K562 (cell line): ENCODE results near the gene TAPBPL. TPM values are rescaled to one million over a fixed set of nuclear protein-coding genes. Genes with fewer than 3 reads are reported as not detected.
A peak's percentile ranks its signal among the peaks of the same experiment; 100 is the strongest.

Experiments used
- ATAC-seq: fragments of 200-7000 bp; cut with Tn5 transposase; 3 replicates; pipeline ENCODE4 v1.9.1; 2020; ENCODE audit warnings: moderate library complexity
- BruUV-seq: library from RNA; stranded (reverse); fragments of 400-500 nt; replicated peaks from 2 replicates; lab custom pipeline; 2021; lab: Mats Ljungman, UMichigan
- CTCF ChIA-PET: fragments of 300-600 bp; formaldehyde crosslinking; extraction: SDS; loops from one replicate; lab custom pipeline; 2021; ENCODE audit warnings: low intra/inter-chr PET ratio; lab: Yijun Ruan, JAX
- POLR2A ChIA-PET: fragments of 300-600, 350-650 bp; sonication (Branson Sonifier 250); formaldehyde crosslinking; extraction: SDS; loops from one replicate; lab custom pipeline; 2021; ENCODE audit warnings: antibody characterized with exemption, inconsistent platforms; lab: Yijun Ruan, JAX
- DNase-seq, 4 experiments: peaks; one replicate each; pipeline versions ENCODE4 v3.0.0 to v3.0.0-alpha.2; 2011 to 2018; ENCODE audit warnings: low spot score in 3 of 4, mixed read lengths in 3 of 4; ENCODE audit errors: extremely low read depth in 1 of 4
- FAIRE-seq: peaks from 2 replicates; lab custom pipeline; 2011; peaks lifted over from hg19 to GRCh38; lab: Jason Lieb, UNC
- H2AFZ ChIP-seq: 2 replicates; pipeline ENCODE4 v1.6.0; 2011; ENCODE audit warnings: low read depth, low read length, control low read depth, inconsistent platforms
- H3K27ac ChIP-seq: fragments of 200-600 bp; 3 replicates; pipeline ENCODE4 v1.8.0; 2011; ENCODE audit warnings: low read depth, mild to moderate bottlenecking, control low read depth, inconsistent platforms, low read length, moderate library complexity, mixed read lengths; ENCODE audit errors: extremely low read depth
- H3K27me3 ChIP-seq, 2 experiments: fragments of 300-600 bp in 1 of 2; 2 replicates in 1 of 2; 3 replicates in 1 of 2; pipeline versions ENCODE4 v1.6.0 to v1.8.0; 2011; ENCODE audit warnings: inconsistent platforms in 2 of 2, low read length in 2 of 2, mild to moderate bottlenecking in 1 of 2, mixed read lengths in 1 of 2, moderate library complexity in 1 of 2; ENCODE audit not compliant: control insufficient read depth in 2 of 2, insufficient read depth in 2 of 2
- H3K36me3 ChIP-seq: fragments of 300-600 bp; 3 replicates; pipeline ENCODE4 v1.8.0; 2011; ENCODE audit warnings: mild to moderate bottlenecking, low read length, inconsistent platforms; ENCODE audit not compliant: control insufficient read depth, insufficient read depth
- H3K4me1 ChIP-seq, 2 experiments: fragments of 200-600 bp in 1 of 2; replicated peaks in 1 of 2; 2 replicates in 1 of 2; 3 replicates in 1 of 2; pipeline versions ENCODE4 v1.5.1 to v1.8.0; 2011; ENCODE audit warnings: inconsistent platforms in 2 of 2, low read length in 2 of 2, mild to moderate bottlenecking in 1 of 2, mixed read lengths in 1 of 2, moderate library complexity in 1 of 2; ENCODE audit not compliant: control insufficient read depth in 2 of 2, insufficient read depth in 2 of 2
- H3K4me2 ChIP-seq: 2 replicates; pipeline ENCODE4 v1.6.1; 2011; ENCODE audit warnings: low read length, control low read depth, inconsistent platforms, mixed read lengths; ENCODE audit not compliant: insufficient read depth
- H3K4me3 ChIP-seq: fragments of 200-600 bp; sonication (generic), shearing (Covaris generic); 2 replicates; pipeline ENCODE4 v1.5.1; 2016; ENCODE audit warnings: control low read depth, inconsistent platforms
- H3K79me2 ChIP-seq: fragments of 200-600 bp; 3 replicates; pipeline ENCODE4 v1.8.0; 2011; ENCODE audit warnings: low read length, inconsistent platforms; ENCODE audit not compliant: control insufficient read depth, insufficient read depth
- H3K9ac ChIP-seq, 2 experiments: 2 replicates each; pipeline versions ENCODE4 v1.6.0 to v1.6.1; 2011; ENCODE audit warnings: low read depth in 2 of 2, low read length in 2 of 2, control low read depth in 1 of 2, inconsistent platforms in 1 of 2, mild to moderate bottlenecking in 1 of 2, mixed read lengths in 1 of 2; ENCODE audit not compliant: insufficient read depth in 1 of 2
- H3K9me1 ChIP-seq: one replicate; pipeline ENCODE4 v1.6.0; 2011; ENCODE audit warnings: inconsistent platforms, mild to moderate bottlenecking, low read length, moderate library complexity; ENCODE audit not compliant: control insufficient read depth, insufficient read depth
- H3K9me3 ChIP-seq: replicated peaks from 2 replicates; pipeline ENCODE4 v1.5.1; 2011; ENCODE audit warnings: low read depth, low read length, inconsistent platforms; ENCODE audit not compliant: control insufficient read depth, insufficient read depth
- H4K20me1 ChIP-seq: replicated peaks from 2 replicates; pipeline ENCODE4 v1.6.1; 2011; ENCODE audit warnings: low read length, inconsistent platforms, mixed read lengths; ENCODE audit not compliant: control insufficient read depth, insufficient read depth
- CC2D1A ChIP-seq: fragments of 450-650 bp; IDR thresholded peaks from 2 replicates; pipeline ENCODE4 v1.6.1; 2017; ENCODE audit warnings: mild to moderate bottlenecking
- FOSL1 ChIP-seq: fragments of 200-800 bp; sonication (Bioruptor generic); conservative IDR thresholded peaks from 2 replicates; pipeline ENCODE4 v1.6.1; 2016; ENCODE audit warnings: missing genetic modification characterization, missing compliant biosample characterization
- WGBS: fragments of 100-300 bp; shearing (Covaris generic); methylation state at CpG from one replicate; pipeline ENCODE4 v1.1.6; 2016; ENCODE audit warnings: low coverage, mixed read lengths; ENCODE audit not compliant: insufficient coverage; ENCODE audit errors: missing lambda C conversion rate; 5-methylcytosine and 5-hydroxymethylcytosine counted together
- in situ Hi-C: fragments of 300-500 bp; cut with MboI; formaldehyde crosslinking; loops from 4 replicates; pipeline ENCODE4 v1.15.0; 2018; ENCODE audit warnings: inconsistent platforms, mixed read lengths
- intact Hi-C: fragments of 100-400 bp; cut with micrococcal nuclease; formaldehyde crosslinking; loops from 2 replicates; pipeline ENCODE4 v1.14.2; 2022
- polyA plus RNA-seq, 8 experiments: library from polyadenylated mRNA; depleted of rRNA in 4 of 8; stranded (reverse) in 5 of 8; unstranded in 3 of 8; fragments of >200 nt; fragmentation: Nextera tagmentation in 2 of 8; fragmentation: Illumina TruSeq in 1 of 8; extraction: Ambion mirVana in 2 of 8; extraction: Trizol in 1 of 8; gene quantifications; 2 replicates each; pipeline versions ENCODE4 v1.2.1 to v1.2.3, GENCODE V29; 2011 to 2014; ENCODE audit warnings: inconsistent platforms in 1 of 8, missing spikeins in 1 of 8
- total RNA-seq, 7 experiments: library from RNA; depleted of rRNA in 6 of 7; stranded (reverse); fragments of >200 nt in 6 of 7; fragmentation: Illumina TruSeq in 2 of 7; extraction: Trizol in 2 of 7; gene quantifications; 2 replicates each; pipeline versions ENCODE4 v1.2.1 to v1.2.3, GENCODE V29; 2011 to 2021; ENCODE audit warnings: low replicate concordance in 1 of 7
- TF ChIP-seq, protein P1 (sequence below): fragments of 450-650 bp; IDR thresholded peaks from 2 replicates; pipeline ENCODE4 v1.6.1; 2016

Gene TAPBPL
- total and polyA plus RNA-seq, 9 of the 15 experiments (the other 6 are each of a cell fraction or from before 2014, with no cell fraction given): 0.29 to 1.6 (median 0.45) TPM

DNA sequence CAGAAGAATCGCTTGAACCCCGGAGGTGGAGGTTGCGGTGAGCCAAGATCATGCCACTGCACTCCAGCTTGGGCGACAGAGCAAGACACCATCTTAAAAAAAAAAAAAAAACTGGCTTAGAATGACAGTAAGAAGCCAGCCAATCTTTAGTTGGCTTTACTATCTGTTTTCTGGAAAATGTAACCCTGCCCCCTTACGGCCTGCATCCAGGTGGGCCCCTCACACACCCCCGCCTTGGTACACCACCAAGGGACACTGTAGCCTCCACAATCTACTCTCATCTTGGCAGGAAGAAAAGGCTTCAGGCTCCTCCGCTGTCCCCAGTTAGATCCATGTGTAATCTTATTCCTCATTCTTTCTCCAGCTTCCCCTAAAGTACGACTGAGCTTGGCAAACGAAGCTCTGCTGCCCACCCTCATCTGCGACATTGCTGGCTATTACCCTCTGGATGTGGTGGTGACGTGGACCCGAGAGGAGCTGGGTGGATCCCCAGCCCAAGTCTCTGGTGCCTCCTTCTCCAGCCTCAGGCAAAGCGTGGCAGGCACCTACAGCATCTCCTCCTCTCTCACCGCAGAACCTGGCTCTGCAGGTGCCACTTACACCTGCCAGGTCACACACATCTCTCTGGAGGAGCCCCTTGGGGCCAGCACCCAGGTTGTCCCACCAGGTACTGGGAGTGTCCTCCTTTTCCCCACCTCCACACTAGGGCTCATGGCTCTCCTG lies 6.6 kb downstream of the TAPBPL start:
- Histone ChIP-seq H2AFZ (no peak overlapping the region), H4K20me1 (no peaks in the 10 kb centered on the region), H3K4me3 (no peak overlapping the region), H3K9me3 (no peaks in the 10 kb centered on the region), H3K9ac (peak overlapping the region in 1 of 2 experiments; percentile 26; a peak in 1 of 4 replicates), H3K4me1 (no peaks in the 10 kb centered on the region), H3K9me1 (no peaks in the 10 kb centered on the region), H3K79me2 (no peaks in the 10 kb centered on the region), H3K27ac (no peak overlapping the region), H3K36me3 (0 out of 3 replicates have a peak, but pooled peaks cover 5% of the 10 kb centered on the region), H3K27me3 (no peaks in the 10 kb centered on the region), H3K4me2 (no peak overlapping the region)
- intact Hi-C loops: no loop called here
- CTCF ChIA-PET: no interaction called here
- in situ Hi-C loops: loop anchor here (25.0 kb wide), 1 partner anchor 396 kb away; no protein-coding TSS in a partner anchor
- TF ChIP-seq, protein P1, sequence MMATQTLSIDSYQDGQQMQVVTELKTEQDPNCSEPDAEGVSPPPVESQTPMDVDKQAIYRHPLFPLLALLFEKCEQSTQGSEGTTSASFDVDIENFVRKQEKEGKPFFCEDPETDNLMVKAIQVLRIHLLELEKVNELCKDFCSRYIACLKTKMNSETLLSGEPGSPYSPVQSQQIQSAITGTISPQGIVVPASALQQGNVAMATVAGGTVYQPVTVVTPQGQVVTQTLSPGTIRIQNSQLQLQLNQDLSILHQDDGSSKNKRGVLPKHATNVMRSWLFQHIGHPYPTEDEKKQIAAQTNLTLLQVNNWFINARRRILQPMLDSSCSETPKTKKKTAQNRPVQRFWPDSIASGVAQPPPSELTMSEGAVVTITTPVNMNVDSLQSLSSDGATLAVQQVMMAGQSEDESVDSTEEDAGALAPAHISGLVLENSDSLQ: no peak
- TF ChIP-seq FOSL1: no peak
- 61% methylated on average over 9 of the region's 14 CpGs for WGBS
- ATAC-seq (no peak), FAIRE-seq (no peak), DNase-seq (no peak)
- BruUV-seq: no TSS peak
- POLR2A ChIA-PET: interaction anchor here (0.9 to 1.8 kb wide), 5 partner anchors 8 to 133 kb away, joined by 3 to 4 read pairs (median 3); no protein-coding TSS in a partner anchor

GRCh38 chr12:6459004-6459337 lies 7.1 kb downstream of the TAPBPL start:
- intact Hi-C loops: no loop called here
- no peak overlapping the region for H3K4me2 ChIP-seq
- no peak overlapping the region for H3K4me3 ChIP-seq
- no peak overlapping the region for H3K27ac ChIP-seq
- WGBS: 50% methylated on average over 1 of the region's 2 CpGs
- DNase-seq: no peak
- POLR2A ChIA-PET: interaction anchor here (0.9 to 1.8 kb wide), 5 partner anchors 9 to 80 kb away, joined by 3 to 4 read pairs (median 4); partner anchors contain the start of gene VAMP1
- H4K20me1 ChIP-seq: no peaks in the 10 kb centered on the region
- 0 out of 3 replicates have a peak, but pooled peaks cover 5% of the 10 kb centered on the region for H3K36me3 ChIP-seq
- H3K27me3 ChIP-seq: no peaks in the 10 kb centered on the region
- no peak for FAIRE-seq
- H3K4me1 ChIP-seq: no peaks in the 10 kb centered on the region
- ATAC-seq: no peak
- BruUV-seq: no TSS peak
- TF ChIP-seq CC2D1A: no peak
- TF ChIP-seq, all 486 proteins: peak for 0
- CTCF ChIA-PET: no interaction called here
- Histone ChIP-seq H3K9me1 (no peaks in the 10 kb centered on the region), H2AFZ (no peak overlapping the region), H3K9ac (peak overlapping the region in 1 of 2 experiments; percentile 26; a peak in 1 of 4 replicates), H3K79me2 (no peaks in the 10 kb centered on the region), H3K9me3 (no peaks in the 10 kb centered on the region)
- in situ Hi-C loops: loop anchor here (25.0 kb wide), 1 partner anchor 397 kb away; no protein-coding TSS in a partner anchor
